GM18511 (cell line): Measurements from ENCODE around the gene PIK3R5.
"Not testable (repeated sequence)": the region's sequence is repeated elsewhere in the genome, so short reads cannot be mapped to it uniquely, and the experiment has no call there.

ENCODE experiments used
- ATAC-seq: cut with Tn5 transposase; IDR thresholded peaks from one replicate; pipeline ENCODE4 v1.9.1; 2021; ENCODE audit warnings: mild to moderate bottlenecking, moderate library complexity; ENCODE audit not compliant: unreplicated experiment

PIK3R5 gene

GRCh38 chr17:8865811-8866210 lies 99.7 kb downstream of the PIK3R5 start:
- ATAC-seq, result no peak

GRCh38 chr17:8865385-8865784 lies 100.1 kb downstream of the PIK3R5 start:
- ATAC-seq, result no peak

GRCh38 chr17:8862213-8863056 lies 103.1 kb downstream of the PIK3R5 start:
- ATAC-seq, result no peak

DNA sequence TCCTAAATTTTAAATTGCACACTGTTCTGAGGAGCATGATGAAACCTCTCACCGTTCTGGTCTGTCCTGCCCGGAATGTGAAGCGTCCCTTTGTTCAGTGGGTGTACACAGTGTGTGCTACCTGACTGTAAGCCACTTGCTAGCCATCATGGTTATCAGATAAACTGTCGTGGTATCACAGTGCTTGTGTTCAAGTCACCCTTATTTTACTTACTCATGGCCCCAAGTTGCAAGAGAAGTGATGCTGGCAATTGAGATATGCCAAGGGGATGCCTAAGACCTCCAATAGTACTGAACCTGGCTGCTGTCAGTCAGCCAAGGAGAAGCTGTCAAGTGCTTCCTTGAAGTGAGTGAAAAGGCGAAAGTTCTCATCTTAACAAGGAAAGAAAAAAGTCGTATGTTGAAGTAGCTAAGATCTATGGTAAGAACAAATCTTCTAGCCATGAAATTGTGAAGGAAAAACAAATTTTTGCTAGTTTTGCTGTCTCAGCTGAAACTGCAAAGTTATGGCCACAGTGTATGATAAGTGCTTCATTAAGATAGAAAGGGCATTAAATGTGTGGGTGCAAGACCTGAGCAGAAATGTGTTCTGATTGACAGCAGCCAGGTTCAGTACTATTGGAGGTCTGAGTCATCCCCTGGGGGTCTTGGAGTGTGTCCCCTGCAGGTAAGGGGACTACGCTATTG lies 103.9 kb downstream of the PIK3R5 start:
- ATAC-seq, result no peak

GRCh38 chr17:8859804-8860430 lies 105.6 kb downstream of the PIK3R5 start:
- ATAC-seq, result no peak

DNA sequence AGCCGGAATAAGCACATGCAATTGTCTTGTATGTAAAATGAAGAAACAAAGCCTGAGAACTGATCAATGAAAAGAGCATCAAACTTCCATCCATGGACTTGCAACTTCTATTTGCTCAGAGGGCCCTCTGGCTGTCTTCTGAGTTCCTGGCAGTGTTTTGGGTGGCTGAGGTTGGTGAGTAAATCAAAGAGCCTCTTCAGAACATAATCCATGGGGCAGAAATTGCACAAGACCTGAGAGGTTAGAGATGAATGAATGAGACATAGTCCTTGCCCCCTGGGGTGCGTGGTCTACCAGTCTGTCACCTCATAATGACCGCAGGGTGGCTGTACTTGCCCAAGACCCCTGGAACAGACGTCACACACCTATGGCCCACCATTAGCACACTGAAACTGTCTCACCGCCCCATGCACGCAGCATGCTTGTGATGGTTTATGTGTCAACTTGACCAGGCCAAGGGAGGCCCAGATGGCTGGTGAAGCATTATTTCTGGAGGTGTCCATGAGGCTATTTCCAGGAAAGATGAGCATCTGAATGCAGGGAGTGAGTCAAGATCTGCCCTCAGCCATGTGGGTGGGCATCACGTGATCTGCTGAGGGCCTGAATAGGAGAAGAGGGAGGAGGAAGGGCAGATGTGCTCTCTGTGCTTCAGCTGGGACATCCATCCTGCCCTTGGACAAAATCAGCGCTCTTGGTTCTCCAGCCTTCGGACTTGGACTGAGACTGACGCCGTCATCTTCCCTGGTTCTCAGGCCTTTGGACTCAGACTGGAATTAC lies 106.3 kb downstream of the PIK3R5 start:
- no peak for ATAC-seq

GRCh38 chr17:8857919-8858318 lies 107.6 kb downstream of the PIK3R5 start:
- ATAC-seq, result peak; percentile 53

- ATAC-seq, result no peak
These were observed 108.5 kb downstream of the PIK3R5 start for GRCh38 chr17:8856869-8857575.

GRCh38 chr17:8856205-8856603 lies 109.3 kb downstream of the PIK3R5 start:
- ATAC-seq, result not testable (repeated sequence)

- ATAC-seq, result peak; percentile 50
These were observed 109.9 kb downstream of the PIK3R5 start for GRCh38 chr17:8855477-8856204.

DNA sequence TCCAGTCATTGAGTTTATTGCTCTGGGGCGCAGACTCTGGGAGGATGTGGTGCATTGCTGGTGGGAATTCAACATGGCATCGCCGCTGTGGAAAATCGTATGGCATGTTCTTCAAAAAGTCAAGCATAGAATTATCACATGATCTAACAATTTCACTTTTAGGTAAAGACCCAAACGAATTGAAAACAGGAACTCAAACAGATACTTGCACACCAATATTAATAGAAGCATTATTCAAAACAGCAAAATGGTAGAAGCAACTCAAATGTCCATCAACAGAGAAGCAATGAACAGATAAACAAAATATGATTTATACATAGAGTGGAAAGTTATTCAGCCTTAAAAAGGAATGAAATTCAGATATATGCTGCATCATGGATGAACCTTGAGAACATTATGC lies 113.9 kb downstream of the PIK3R5 start:
- no peak for ATAC-seq

DNA sequence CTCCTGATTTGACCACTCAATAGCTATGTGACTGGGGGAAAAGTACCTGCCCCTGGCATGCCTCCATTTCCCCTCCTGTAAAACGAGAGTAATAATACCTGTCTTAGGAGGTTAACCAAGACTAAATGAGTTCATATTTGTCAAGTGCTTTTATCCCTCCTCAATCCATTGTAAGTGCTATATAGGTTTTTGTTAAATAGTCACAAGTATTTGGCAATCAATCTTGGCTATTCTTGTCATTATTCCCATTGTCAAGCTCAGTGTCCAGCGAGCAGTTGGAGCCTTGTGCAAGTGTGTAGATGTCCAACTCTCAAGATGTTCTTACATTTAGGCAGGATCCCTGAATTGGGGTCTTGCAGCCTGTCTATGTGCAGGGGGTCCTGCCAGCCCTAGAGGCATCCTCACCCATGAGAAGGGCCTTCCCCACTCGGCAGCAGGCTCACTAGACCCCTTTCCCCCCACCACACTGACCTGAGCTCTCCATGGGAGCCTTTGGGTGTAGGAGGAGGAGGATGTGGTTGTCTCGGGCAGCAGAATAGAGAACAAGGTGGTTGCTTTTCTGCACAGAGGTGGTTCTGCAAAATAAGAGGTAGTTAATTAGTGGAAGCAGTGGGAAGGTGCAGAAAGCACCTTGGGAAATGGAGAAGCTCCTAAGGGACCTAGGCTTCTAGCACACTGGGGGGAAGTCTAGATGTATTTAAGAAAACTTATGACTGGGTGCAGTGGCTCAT lies 116.0 kb downstream of the PIK3R5 start:
- ATAC-seq, result no peak

- no peak for ATAC-seq
These were observed 117.6 kb downstream of the PIK3R5 start for GRCh38 chr17:8847891-8848290.

DNA sequence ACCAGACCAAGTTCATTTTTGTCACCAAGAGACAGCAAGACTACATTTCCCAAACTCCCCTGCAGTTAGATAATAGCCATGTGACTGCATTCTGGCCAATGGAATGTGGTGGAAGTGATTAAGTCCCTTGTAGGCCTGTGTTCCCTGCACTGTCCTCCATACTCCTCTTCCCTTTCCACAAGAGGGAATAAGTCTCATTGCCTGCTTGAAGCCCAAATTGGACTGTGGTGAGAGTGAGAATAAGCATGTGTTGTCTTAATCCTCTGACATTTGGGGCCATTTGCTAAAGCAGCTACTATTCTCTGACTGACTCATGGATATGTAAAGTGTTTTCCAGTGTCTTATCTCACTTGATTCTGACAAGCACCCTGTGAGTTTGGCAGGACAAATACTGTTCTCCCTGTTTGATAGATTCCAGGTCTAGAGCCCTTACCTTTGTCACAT lies 118.7 kb downstream of the PIK3R5 start:
- ATAC-seq, result no peak

DNA sequence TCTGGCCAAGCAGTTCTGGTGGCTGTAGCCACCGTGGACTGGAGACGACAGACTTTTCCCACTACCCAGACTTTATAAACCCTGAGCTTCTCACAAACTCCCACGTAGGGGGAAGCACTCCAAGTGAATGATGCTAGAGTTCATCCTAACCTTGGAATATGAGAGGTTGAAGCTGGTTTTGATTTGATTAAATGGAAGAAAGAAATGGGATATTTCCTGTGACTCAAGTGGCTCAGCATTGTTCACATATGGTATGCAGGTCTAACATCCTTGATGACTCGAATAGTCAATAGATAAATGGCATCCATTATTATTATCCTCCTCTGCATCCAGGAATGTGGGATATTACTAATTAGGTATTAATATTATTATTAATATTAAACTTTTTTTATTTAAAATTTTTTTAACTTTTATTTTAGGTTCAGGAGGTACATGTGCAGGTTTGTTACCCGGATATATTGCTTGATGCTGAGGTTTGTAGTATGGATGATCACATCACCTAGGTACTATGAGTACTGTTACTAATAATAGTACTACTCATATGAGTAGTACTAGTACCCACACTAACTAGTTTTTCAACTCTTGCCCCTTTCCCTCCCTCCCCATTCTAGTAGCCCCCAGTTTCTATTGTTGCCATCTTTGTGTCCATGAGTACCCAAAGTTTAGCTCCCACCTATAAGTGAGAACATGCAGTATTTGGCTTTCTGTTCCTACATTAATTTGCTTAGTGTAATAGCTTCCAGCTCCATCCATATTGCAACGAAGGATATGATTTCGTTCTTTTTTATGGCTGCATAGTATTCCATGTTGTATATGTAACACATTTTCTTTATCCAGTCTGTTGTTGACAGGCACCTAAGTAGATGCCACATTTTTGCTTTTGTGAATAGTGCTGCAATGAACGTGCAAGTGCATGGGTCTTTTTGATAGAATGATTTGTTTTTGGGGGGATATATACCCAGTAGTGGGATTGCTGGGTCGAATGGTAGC lies 121.0 kb downstream of the PIK3R5 start:
- ATAC-seq, result no peak

DNA sequence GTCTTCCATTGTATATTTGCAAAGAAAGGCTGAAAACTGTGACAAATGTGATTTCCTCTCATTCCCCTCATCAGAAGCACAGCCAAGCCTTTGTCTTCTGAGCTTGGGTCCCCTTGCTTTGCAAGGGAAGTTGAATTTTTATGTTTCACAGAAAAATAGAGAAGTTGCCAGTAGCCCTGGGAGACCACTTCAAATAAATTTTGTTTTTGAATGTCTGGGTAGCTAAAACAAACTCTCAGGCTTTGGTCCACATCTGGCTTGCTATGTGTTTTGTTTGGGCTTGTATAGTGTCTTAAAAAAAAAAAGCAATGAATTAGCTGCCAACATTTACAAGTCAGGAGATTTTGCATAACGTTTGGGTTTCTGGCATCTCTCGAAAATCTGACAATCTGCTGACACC lies 122.2 kb downstream of the PIK3R5 start:
- no peak for ATAC-seq

DNA sequence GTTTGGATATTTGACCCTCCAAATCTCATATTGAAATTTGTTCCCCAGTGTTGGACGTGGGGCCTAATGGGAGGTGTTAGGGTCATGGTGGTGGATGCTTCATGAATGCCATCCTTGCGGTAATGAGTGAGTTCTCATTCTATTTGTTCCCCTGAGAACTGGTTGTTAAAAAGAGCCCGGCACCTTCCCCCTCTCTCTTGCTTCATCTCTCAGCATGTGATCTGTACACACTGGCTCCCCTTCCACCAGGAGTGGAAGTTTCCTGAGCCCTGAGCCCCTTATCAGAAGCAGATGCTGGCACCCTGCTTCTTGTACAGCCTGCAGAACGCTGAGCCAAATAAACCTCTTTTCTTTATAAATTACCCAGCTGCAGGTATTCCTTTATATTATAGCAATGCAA lies 123.7 kb downstream of the PIK3R5 start:
- no peak for ATAC-seq

DNA sequence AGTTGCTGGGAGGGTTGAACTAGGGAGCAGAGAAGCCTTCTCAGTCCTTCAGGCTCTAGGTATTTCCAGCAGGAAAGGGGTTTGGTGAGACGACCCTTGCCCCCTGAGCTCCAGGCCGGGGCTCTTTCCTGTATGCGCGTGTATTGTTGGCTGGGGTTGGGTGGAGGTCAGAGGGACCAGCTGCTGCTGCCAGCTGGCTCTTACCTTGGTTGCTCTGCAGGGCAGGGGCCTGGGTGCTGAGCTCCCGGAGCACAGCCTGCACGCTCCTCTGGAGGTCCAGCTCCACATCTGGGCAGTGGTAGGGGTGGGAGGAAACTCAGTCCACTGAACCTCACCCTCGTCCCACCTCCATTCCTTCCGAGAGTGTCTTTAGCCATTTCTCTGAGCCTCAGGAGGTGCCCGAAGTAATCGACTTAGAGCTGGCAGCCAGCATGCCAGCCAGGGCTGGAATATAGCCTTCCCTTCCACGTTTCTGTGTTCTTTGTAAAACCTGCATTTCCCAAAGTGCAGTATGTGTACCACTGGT lies 126.0 kb downstream of the PIK3R5 start:
- ATAC-seq, result no peak
